ENCODE data around the gene IL6ST. TPM values are rescaled to one million over a fixed set of nuclear protein-coding genes. Genes with fewer than 3 reads are reported as not detected.

IL6ST gene
- total RNA-seq, 2 experiments from 2014 or later, result 377 to 404 TPM

DNA sequence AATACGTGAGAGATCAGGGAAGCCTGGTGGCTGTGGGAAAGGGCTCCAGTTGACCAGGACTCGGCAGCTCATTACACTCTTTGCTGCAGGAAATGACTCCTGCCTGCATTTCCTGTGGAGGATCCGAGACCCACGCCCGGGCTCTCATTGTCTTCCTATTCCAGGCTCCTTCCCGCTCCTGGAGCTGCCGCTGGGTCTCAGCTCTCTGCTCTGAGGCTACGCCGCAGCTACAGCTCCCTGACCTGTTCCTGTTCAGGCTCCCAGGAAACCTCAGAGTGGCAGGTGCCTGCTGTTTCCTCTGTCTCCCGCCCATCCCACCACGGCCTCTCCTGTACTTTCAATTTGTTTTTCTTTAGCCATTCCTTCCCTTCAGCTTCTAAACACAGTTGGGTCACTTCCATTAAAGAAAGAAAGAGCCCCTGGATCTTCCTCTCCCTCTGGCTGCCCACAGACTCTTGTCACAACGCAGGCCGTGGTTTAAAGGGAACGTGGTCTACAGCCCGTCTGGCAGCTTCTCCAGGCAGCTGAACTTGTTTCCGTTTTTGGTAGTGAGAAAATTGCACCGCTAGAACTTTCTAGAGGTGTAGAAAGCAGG, 71.5 kb downstream of the IL6ST start:
- CTCF ChIA-PET, result interaction anchor here (0.7 to 1.2 kb wide), 3 partner anchors 10 to 347 kb away, joined by 3 to 4 read pairs (median 4); no protein-coding TSS in a partner anchor

DNA sequence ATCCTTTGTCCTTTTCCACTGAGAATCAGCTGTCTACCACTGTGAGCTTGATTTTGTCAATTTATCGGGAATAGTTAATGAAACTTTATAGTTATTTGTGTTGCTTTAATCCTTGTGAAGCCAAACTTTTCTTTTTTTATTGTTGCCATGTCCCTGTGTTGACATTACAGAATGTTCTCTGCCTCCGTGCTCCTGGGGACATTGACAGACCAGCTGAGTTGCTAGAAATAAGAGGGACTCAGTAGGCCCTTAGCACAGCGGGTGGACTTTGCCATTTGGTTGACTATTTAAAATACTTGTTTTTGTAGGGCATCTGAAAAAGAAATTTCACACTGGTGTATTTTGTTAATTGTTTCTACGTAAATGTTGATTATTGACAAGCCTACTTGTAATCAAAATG, 73.1 kb downstream of the IL6ST start:
- Histone ChIP-seq H3K4me3 (ENCODE audit: low read length) (no peak overlapping the region), H3K27ac (ENCODE audit: low read depth in 1 of 2, low read length in 2 of 2) (no peak overlapping the region), H3K27me3 (ENCODE audit: control insufficient read depth in 1 of 2, insufficient read depth in 2 of 2, low read length in 2 of 2) (no peaks in the 10 kb centered on the region), H3K4me1 (ENCODE audit: insufficient read depth, low read length) (peaks cover 22% of the 10 kb centered on the region), H3K9me3 (ENCODE audit: control insufficient read depth in 1 of 2, insufficient read depth in 1 of 2, low read length in 2 of 2) (no peaks in the 10 kb centered on the region), H3K36me3 (ENCODE audit: insufficient read depth, low read length) (no peaks in the 10 kb centered on the region)
- H3K36me3 Mint-ChIP-seq (ENCODE audit: low read depth), result no peaks in the 10 kb centered on the region
- TF ChIP-seq, protein P1, sequence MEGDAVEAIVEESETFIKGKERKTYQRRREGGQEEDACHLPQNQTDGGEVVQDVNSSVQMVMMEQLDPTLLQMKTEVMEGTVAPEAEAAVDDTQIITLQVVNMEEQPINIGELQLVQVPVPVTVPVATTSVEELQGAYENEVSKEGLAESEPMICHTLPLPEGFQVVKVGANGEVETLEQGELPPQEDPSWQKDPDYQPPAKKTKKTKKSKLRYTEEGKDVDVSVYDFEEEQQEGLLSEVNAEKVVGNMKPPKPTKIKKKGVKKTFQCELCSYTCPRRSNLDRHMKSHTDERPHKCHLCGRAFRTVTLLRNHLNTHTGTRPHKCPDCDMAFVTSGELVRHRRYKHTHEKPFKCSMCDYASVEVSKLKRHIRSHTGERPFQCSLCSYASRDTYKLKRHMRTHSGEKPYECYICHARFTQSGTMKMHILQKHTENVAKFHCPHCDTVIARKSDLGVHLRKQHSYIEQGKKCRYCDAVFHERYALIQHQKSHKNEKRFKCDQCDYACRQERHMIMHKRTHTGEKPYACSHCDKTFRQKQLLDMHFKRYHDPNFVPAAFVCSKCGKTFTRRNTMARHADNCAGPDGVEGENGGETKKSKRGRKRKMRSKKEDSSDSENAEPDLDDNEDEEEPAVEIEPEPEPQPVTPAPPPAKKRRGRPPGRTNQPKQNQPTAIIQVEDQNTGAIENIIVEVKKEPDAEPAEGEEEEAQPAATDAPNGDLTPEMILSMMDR (IDR thresholded peaks at IDR 0.05), result no peak
- POLR2A ChIA-PET, result no interaction called here
- no peaks in the 10 kb centered on the region for H3K27me3 Mint-ChIP-seq
- CTCF ChIA-PET, result no interaction called here
- peak overlapping the region; percentile 25 for H3K4me3 Mint-ChIP-seq
- intact Hi-C loops (cut with DNase I, micrococcal nuclease), result no loop called here
- peaks cover 17% of the 10 kb centered on the region for H3K4me1 Mint-ChIP-seq (ENCODE audit: low read depth)
- H3K9me3 Mint-ChIP-seq, result no peaks in the 10 kb centered on the region
- no peak overlapping the region for H3K27ac Mint-ChIP-seq
- no peak for DNase-seq
- ATAC-seq (ENCODE audit: poor library complexity), result no peak

More for the DNA sequence above, 71.5 kb downstream of the IL6ST start:
- H3K4me3 Mint-ChIP-seq, result peak overlapping the region; percentile 93
- Histone ChIP-seq H3K4me1 (ENCODE audit: insufficient read depth, low read length) (peaks cover 22% of the 10 kb centered on the region), H3K27ac (ENCODE audit: low read depth in 1 of 2, low read length in 2 of 2) (no peak overlapping the region), H3K27me3 (ENCODE audit: control insufficient read depth in 1 of 2, insufficient read depth in 2 of 2, low read length in 2 of 2) (no peaks in the 10 kb centered on the region), H3K36me3 (ENCODE audit: insufficient read depth, low read length) (no peaks in the 10 kb centered on the region), H3K4me3 (ENCODE audit: low read length) (peak overlapping the region; percentile 67), H3K9me3 (ENCODE audit: control insufficient read depth in 1 of 2, insufficient read depth in 1 of 2, low read length in 2 of 2) (no peaks in the 10 kb centered on the region)
- peak overlapping the region; percentile 8 for H3K27ac Mint-ChIP-seq
- H3K4me1 Mint-ChIP-seq (ENCODE audit: low read depth), result peaks cover 17% of the 10 kb centered on the region
- no peaks in the 10 kb centered on the region for H3K27me3 Mint-ChIP-seq
- DNase-seq (peak in 4 of 14 experiments; percentile 22 to 44 (median 34)), ATAC-seq (ENCODE audit: poor library complexity) (peak; percentile 60)
- no peaks in the 10 kb centered on the region for H3K9me3 Mint-ChIP-seq
- POLR2A ChIA-PET, result interaction anchor here (1.5 kb wide), 2 partner anchors 10 to 13 kb away, joined by 4 to 5 read pairs; no protein-coding TSS in a partner anchor
- intact Hi-C loops (cut with DNase I, micrococcal nuclease), result no loop called here
- TF ChIP-seq, protein P1 (IDR thresholded peaks at IDR 0.05), result no peak
- H3K36me3 Mint-ChIP-seq (ENCODE audit: low read depth), result no peaks in the 10 kb centered on the region

DNA sequence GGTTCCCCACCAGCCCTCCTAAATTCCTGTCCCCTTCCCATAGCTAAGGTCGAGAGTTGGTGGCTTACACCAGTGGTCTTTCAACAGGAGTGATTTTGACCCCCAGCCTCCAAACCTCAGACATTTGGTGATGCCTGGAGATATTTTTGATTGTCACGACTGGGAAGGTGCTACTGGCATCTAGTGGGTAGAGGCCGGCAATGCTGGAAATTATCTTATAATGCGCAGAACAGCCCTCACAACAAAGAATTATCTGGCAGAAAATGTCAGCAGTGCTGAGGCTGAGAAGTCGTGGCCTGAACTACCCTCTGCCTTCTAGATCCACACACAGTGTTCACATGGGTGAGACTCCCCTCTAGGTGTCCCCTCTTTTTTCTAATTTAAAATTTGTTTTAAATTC, 74.0 kb downstream of the IL6ST start:
- ChIA-PET POLR2A (no interaction called here), CTCF (no interaction called here)
- Histone ChIP-seq H3K36me3 (ENCODE audit: insufficient read depth, low read length) (no peaks in the 10 kb centered on the region), H3K4me1 (ENCODE audit: insufficient read depth, low read length) (peaks cover 22% of the 10 kb centered on the region), H3K9me3 (ENCODE audit: control insufficient read depth in 1 of 2, insufficient read depth in 1 of 2, low read length in 2 of 2) (no peaks in the 10 kb centered on the region), H3K4me3 (ENCODE audit: low read length) (no peak overlapping the region), H3K27me3 (ENCODE audit: control insufficient read depth in 1 of 2, insufficient read depth in 2 of 2, low read length in 2 of 2) (no peaks in the 10 kb centered on the region), H3K27ac (ENCODE audit: low read depth in 1 of 2, low read length in 2 of 2) (no peak overlapping the region)
- peaks cover 17% of the 10 kb centered on the region for H3K4me1 Mint-ChIP-seq (ENCODE audit: low read depth)
- TF ChIP-seq, protein P1 (IDR thresholded peaks at IDR 0.05), result no peak
- no peak for ATAC-seq (ENCODE audit: poor library complexity)
- H3K27ac Mint-ChIP-seq, result no peak overlapping the region
- no peak for DNase-seq
- H3K36me3 Mint-ChIP-seq (ENCODE audit: low read depth), result no peaks in the 10 kb centered on the region
- H3K27me3 Mint-ChIP-seq, result no peaks in the 10 kb centered on the region
- H3K4me3 Mint-ChIP-seq, result no peak overlapping the region
- H3K9me3 Mint-ChIP-seq, result no peaks in the 10 kb centered on the region
- intact Hi-C loops (cut with DNase I, micrococcal nuclease), result no loop called here

Measured in CD4-positive, alpha-beta T cell (primary cell).